ENCODE results near the gene MSMP.

MSMP gene

GRCh38 chr9:35725362-35725761, 28.7 kb downstream of the MSMP start:
- no peak for DNase-seq

- DNase-seq = no peak
Observed at GRCh38 chr9:35723908-35724307, 30.2 kb downstream of the MSMP start.

GRCh38 chr9:35723426-35723825, 30.6 kb downstream of the MSMP start:
- DNase-seq = no peak

- DNase-seq = no peak
Observed at GRCh38 chr9:35719546-35719945, 34.5 kb downstream of the MSMP start.

GRCh38 chr9:35718721-35719511, 35.2 kb downstream of the MSMP start:
- DNase-seq = no peak

- no peak for DNase-seq
Observed at GRCh38 chr9:35717132-35717870, 36.8 kb downstream of the MSMP start.

GRCh38 chr9:35716230-35716629, 37.8 kb downstream of the MSMP start:
- peak in 5 of 58 donors; percentile 10 to 25 (median 17) for DNase-seq

GRCh38 chr9:35714579-35715252, 39.4 kb downstream of the MSMP start:
- no peak for DNase-seq

- DNase-seq = no peak
Observed at GRCh38 chr9:35714123-35714522, 40.0 kb downstream of the MSMP start.

- DNase-seq = no peak
Observed at GRCh38 chr9:35713578-35713977, 40.5 kb downstream of the MSMP start.

GRCh38 chr9:35712762-35713400, 41.2 kb downstream of the MSMP start:
- DNase-seq = no peak

GRCh38 chr9:35711501-35712428, 42.3 kb downstream of the MSMP start:
- DNase-seq = no peak

- no peak for DNase-seq
Observed at GRCh38 chr9:35710818-35711500, 43.1 kb downstream of the MSMP start.

- DNase-seq = no peak
Observed at GRCh38 chr9:35708146-35708545, 45.9 kb downstream of the MSMP start.

- no peak for DNase-seq
Observed at GRCh38 chr9:35706951-35707350, 47.1 kb downstream of the MSMP start.

- DNase-seq = no peak
Observed at GRCh38 chr9:35705836-35706430, 48.1 kb downstream of the MSMP start.

GRCh38 chr9:35705372-35705771, 48.7 kb downstream of the MSMP start:
- DNase-seq = no peak

GRCh38 chr9:35703906-35704672, 50.0 kb downstream of the MSMP start:
- no peak for DNase-seq
